ENCODE data around the gene MRPL36.

DNA sequence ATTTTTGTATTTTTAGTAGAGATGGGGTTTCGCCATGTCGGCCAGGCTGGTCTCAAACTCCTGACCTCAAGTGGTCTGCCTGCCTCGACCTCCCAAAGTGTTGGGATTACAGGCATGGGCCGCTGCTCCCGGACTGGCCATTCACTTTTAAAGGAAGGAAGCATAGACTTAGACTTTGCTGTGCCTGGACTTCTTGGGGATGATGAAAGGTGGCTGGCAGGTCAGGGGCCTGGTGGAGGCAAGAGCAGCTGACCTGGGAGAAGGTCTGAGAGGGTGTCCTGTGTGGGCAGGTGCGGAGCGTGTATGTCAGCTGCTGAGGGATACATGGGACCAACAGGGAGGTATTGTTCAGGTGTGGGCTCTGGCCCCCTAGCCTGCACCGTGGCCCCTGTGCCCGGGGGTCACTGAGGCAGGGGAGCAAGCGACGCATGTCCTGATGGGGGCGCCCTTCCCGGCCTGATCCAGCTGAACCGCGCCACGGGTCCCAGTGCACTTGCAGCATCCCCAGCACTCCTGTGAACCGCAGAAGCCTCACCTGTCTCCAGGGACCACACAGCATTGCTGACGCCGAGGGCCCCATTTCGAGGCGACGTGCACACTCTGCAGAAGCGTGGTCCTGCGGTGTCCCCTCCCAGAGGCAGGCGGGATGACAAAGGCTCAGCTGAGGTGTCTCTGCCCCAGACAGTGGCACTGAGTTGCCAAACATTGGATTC lies 24.6 kb upstream of the MRPL36 start:
- no peak for TF ChIP-seq POLR2AphosphoS5 (IDR thresholded peaks at IDR 0.05)
- TF ChIP-seq, protein P1, sequence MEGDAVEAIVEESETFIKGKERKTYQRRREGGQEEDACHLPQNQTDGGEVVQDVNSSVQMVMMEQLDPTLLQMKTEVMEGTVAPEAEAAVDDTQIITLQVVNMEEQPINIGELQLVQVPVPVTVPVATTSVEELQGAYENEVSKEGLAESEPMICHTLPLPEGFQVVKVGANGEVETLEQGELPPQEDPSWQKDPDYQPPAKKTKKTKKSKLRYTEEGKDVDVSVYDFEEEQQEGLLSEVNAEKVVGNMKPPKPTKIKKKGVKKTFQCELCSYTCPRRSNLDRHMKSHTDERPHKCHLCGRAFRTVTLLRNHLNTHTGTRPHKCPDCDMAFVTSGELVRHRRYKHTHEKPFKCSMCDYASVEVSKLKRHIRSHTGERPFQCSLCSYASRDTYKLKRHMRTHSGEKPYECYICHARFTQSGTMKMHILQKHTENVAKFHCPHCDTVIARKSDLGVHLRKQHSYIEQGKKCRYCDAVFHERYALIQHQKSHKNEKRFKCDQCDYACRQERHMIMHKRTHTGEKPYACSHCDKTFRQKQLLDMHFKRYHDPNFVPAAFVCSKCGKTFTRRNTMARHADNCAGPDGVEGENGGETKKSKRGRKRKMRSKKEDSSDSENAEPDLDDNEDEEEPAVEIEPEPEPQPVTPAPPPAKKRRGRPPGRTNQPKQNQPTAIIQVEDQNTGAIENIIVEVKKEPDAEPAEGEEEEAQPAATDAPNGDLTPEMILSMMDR (IDR thresholded peaks at IDR 0.05), result no peak
